CD4-positive, alpha-beta T cell treated with Interferon gamma for 1 hour (primary cell): ENCODE results near the gene OR10G6.
"Not testable (repeated sequence)": the region's sequence is repeated elsewhere in the genome, so short reads cannot be mapped to it uniquely, and the experiment has no call there.

Source experiments
- DNase-seq: peaks from one replicate; pipeline ENCODE4 v3.0.0-alpha.2; 2020

Gene OR10G6

GRCh38 chr11:123995119-123995518 lies at the start of gene OR10G6:
OR10G6 (minus strand) TSS chr11:123995161; CDS start chr11:123995161, 0 bp downstream.
- DNase-seq = no peak

- DNase-seq = no peak
Measured at GRCh38 chr11:124043420-124043819, 48.5 kb upstream of the OR10G6 start.

GRCh38 chr11:124041254-124041653 lies 46.3 kb upstream of the OR10G6 start, which contains the start of gene OR10G7:
OR10G7 (minus strand) TSS chr11:124041325; CDS start chr11:124039001, 2,324 bp downstream.
- no peak for DNase-seq

- DNase-seq = no peak
Measured at GRCh38 chr11:124039557-124039956, 44.6 kb upstream of the OR10G6 start.

GRCh38 chr11:124036666-124037065 lies 41.7 kb upstream of the OR10G6 start:
- no peak for DNase-seq

- no peak for DNase-seq
Measured at GRCh38 chr11:124026498-124026897, 31.5 kb upstream of the OR10G6 start, which contains the start of gene OR10G8. OR10G8 (plus strand) TSS chr11:124026798; CDS start chr11:124029623, 2,825 bp downstream.

GRCh38 chr11:124015837-124016236 lies 20.9 kb upstream of the OR10G6 start:
- not testable (repeated sequence) for DNase-seq

- DNase-seq = no peak
Measured at GRCh38 chr11:124012697-124013096, 17.7 kb upstream of the OR10G6 start, which contains the start of gene OR10G4. OR10G4 (plus strand) TSS chr11:124012997; CDS start chr11:124015575, 2,578 bp downstream.

- DNase-seq = no peak
Measured at GRCh38 chr11:123979311-123979710, 15.7 kb downstream of the OR10G6 start.

GRCh38 chr11:123977731-123978347 lies 17.1 kb downstream of the OR10G6 start, which contains the start of gene OR10S1:
OR10S1 (minus strand) TSS chr11:123977781; CDS start chr11:123977664, 117 bp downstream.
- DNase-seq = no peak

GRCh38 chr11:123976770-123977560 lies 18.0 kb downstream of the OR10G6 start:
- DNase-seq = no peak

- DNase-seq = no peak
Measured at GRCh38 chr11:123973816-123974215, 21.1 kb downstream of the OR10G6 start.

- DNase-seq = no peak
Measured at GRCh38 chr11:123956752-123957151, 38.2 kb downstream of the OR10G6 start.

GRCh38 chr11:123945132-123945531 lies 49.8 kb downstream of the OR10G6 start:
- no peak for DNase-seq
